ENCODE data around the gene NELL2.

Gene NELL2

DNA sequence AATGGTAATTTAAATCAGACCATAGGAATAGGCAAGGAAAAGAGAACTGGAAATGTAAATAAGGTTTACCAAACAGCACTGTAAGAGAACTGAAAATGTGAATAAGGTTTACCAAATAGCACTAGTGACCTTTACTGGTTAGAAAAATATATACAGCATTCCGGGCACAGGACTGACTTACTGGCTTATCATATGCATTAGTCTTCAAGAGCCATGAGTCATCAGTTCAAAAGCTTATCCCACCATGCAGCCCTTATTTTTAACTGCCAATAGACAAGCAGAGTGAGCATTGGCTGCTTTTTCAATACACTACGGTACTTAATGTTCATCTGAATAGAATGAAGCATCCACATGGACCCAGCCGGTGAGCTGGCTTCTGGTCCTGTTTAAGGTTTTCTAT, 13.0 kb upstream of the NELL2 start:
- H3K27ac ChIP-seq: no peak overlapping the region
- TF ChIP-seq, protein P1, sequence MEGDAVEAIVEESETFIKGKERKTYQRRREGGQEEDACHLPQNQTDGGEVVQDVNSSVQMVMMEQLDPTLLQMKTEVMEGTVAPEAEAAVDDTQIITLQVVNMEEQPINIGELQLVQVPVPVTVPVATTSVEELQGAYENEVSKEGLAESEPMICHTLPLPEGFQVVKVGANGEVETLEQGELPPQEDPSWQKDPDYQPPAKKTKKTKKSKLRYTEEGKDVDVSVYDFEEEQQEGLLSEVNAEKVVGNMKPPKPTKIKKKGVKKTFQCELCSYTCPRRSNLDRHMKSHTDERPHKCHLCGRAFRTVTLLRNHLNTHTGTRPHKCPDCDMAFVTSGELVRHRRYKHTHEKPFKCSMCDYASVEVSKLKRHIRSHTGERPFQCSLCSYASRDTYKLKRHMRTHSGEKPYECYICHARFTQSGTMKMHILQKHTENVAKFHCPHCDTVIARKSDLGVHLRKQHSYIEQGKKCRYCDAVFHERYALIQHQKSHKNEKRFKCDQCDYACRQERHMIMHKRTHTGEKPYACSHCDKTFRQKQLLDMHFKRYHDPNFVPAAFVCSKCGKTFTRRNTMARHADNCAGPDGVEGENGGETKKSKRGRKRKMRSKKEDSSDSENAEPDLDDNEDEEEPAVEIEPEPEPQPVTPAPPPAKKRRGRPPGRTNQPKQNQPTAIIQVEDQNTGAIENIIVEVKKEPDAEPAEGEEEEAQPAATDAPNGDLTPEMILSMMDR (conservative IDR thresholded peaks at IDR 0.05): no peak
- no peak for TF ChIP-seq ZFX (IDR thresholded peaks at IDR 0.05)

DNA sequence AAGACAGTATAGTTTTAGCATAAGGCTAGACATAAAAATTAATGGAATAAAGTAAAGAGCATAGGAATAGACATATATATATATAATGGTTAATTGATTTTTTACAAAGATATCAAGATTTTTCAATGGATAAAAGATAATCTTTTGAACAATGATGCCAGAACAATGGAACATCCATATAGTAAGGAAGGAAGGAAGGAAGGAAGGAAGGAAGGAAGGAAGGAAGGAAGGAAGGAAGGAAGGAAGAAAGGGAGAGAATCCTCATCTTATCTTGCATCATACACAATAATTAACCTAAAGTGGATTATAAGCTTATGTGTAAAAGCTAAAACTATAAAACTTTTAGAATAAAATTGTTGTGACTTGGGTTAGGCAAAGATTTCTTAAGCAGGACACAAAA, 9.8 kb upstream of the NELL2 start:
- H3K27ac ChIP-seq: no peak overlapping the region
- no peak for TF ChIP-seq ZFX (IDR thresholded peaks at IDR 0.05)
- TF ChIP-seq, protein P1 (conservative IDR thresholded peaks at IDR 0.05): no peak

DNA sequence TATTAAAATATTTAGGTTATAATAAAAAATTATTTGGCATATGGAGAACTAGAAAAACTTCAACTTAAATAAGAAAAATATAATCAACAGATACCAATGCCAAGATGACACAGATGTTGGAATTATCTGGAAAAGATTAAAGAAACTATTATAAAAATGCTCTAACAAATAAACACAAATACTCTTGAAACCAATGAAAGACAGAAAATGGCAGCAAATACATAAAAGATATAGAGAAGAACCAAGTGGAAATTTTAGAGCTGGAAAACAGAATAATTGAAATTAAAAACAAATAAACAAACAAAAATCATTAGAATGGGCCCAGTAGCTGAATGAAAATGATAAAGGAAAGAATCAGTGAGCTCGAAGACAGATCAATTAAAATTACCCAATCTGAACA, 5.1 kb upstream of the NELL2 start:
- TF ChIP-seq, protein P1 (conservative IDR thresholded peaks at IDR 0.05): no peak
- no peak for TF ChIP-seq ZFX (IDR thresholded peaks at IDR 0.05)
- no peak overlapping the region for H3K27ac ChIP-seq

DNA sequence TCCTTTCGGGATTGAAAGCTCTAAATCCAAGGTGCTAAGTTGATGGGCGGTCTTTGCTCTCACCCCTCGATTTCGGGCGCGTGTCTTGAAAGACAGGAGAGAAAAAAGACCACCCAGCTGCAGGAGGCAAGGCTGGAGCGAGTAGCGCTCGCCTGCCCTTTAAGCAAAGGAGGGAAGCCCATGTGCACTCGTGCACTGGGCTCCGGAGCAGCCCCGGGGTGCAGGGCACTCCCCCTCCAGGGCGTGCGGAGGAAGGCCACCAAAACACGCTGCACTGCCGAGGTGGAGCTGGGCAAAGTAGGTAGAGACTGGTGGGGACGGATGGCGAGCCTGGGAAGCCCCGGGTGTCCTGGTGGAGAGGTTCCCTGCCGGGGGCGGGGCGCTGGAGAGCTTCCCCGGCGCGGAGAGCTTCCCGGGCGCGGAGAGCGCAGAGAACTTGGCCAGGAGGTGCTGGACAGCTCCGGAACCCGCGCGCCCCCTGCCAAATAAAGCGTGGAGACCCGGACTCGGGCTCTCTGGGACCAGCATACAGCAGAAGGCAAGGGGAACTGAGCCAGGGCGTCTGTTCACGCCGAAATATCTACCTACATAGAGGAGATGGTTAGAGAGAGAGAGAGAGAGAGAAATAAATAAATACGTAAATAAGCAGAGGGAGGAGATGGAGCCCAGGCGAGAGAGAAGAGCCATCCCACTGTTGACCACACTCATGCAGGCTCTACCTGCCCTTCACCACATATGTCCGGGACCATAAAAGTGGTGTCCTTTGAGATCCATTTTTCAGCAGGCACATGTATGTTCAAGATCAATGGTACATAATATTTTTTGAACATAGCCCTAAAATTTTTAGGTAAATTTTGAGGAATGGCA, 662 bp upstream of the NELL2 start:
- no peak overlapping the region for H3K27ac ChIP-seq
- TF ChIP-seq, protein P1 (conservative IDR thresholded peaks at IDR 0.05): no peak
- TF ChIP-seq ZFX (IDR thresholded peaks at IDR 0.05): no peak

DNA sequence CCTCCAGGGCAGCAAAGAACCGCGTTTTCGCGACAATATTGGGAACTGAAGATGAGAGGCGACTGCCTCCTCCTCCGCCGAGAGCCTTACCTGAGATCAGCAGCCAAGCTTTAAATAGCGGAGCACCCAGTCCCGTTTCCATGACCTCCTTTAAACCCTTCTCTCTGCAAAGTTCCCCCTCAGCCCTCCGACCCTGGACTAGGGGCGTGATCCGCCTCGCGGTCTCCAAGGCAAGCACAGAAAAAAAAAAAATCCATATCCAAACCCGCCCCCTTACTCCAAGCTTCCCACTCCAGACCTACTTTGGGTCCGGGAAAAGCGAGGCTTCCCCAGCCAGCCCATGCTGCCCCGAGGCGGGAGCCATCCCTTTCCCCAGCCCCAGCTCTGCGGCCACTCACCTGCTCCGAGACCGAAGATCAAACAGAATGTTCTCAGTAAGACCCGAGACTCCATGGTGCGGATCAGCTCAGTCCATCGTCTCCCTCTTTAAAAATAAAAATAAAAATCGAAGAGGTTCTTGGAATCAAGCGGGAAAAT, 630 bp downstream of the NELL2 start:
- no peak overlapping the region for H3K27ac ChIP-seq
- TF ChIP-seq, protein P1 (conservative IDR thresholded peaks at IDR 0.05): no peak
- no peak for TF ChIP-seq ZFX (IDR thresholded peaks at IDR 0.05)

DNA sequence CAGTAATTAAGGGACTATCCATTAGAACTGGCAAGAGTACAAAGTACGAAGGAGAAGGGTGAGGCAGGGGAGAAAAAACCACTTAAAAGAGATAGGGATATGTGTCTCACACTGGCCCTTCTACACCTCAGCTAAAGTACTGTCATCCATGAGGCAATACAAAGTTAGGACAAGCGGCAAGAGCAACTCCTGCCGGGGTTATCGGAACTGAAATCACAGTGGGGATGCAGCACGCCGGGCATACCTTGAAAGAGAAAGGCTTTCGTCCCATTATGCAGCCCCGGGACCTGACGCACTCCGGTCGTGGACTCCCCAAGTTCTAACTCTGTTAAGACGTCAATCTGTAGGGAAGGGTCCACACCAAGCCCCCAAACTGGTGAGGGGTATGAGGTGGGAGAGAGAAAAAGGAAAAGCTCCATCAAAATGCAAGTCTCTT, 1.1 kb downstream of the NELL2 start:
- H3K27ac ChIP-seq: no peak overlapping the region
- TF ChIP-seq, protein P1 (conservative IDR thresholded peaks at IDR 0.05): no peak
- no peak for TF ChIP-seq ZFX (IDR thresholded peaks at IDR 0.05)

DNA sequence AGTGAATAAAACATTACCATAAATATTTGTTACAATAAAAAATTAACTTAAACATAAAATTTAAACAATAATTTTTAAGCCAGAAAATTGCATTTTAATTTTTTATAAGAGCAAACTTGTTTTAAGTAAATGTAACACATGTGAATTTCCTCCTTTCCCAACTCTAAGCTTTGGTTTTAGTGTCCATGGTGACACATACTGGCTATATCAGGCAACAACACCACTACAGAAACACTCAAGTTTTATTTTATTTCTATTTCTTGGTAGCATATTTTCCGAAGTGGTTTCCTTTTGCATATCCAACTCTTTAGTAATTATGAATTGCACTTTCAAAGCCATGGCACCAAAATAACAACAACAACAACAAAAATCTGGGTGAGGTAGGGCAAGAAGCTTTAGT, 2.2 kb downstream of the NELL2 start:
- H3K27ac ChIP-seq: no peak overlapping the region
- TF ChIP-seq, protein P1 (conservative IDR thresholded peaks at IDR 0.05): peak; percentile 21
- TF ChIP-seq ZFX (IDR thresholded peaks at IDR 0.05): no peak
